WTC11 (cell line): ENCODE results near the gene TMEM38A. TPM values are rescaled to one million over a fixed set of nuclear protein-coding genes. Genes with fewer than 3 reads are reported as not detected.

Experiments used
- ATAC-seq: fragments of 200-7000 bp; cut with Tn5 transposase; 2 replicates; pipeline ENCODE4 v1.10.0; 2021; ENCODE audit warnings: mild to moderate bottlenecking, moderate library complexity
- CTCF ChIA-PET: fragments of 300-600 bp; sonication (Branson Sonifier 250); formaldehyde crosslinking; loops from one replicate; lab custom pipeline; 2021; ENCODE audit warnings: antibody characterized with exemption; lab: Charles Lee
- POLR2A ChIA-PET: fragments of 350-600 bp; sonication (Branson Sonifier 250); formaldehyde crosslinking; loops from one replicate; lab custom pipeline; 2021; ENCODE audit warnings: antibody characterized with exemption; lab: Charles Lee
- DNase-seq: peaks from one replicate; pipeline ENCODE4 v3.0.0; 2021; ENCODE audit warnings: low spot score
- H3K27ac Mint-ChIP-seq: 2 replicates; pipeline ENCODE4 v1.8.0; 2021; ENCODE audit warnings: mixed read lengths
- H3K27me3 Mint-ChIP-seq: 2 replicates; pipeline ENCODE4 v1.8.0; 2021; ENCODE audit warnings: low read depth, mild to moderate bottlenecking, moderate library complexity, mixed read lengths
- H3K36me3 Mint-ChIP-seq: 2 replicates; pipeline ENCODE4 v1.8.0; 2021; ENCODE audit warnings: mixed read lengths
- H3K4me1 Mint-ChIP-seq: 2 replicates; pipeline ENCODE4 v1.8.0; 2022; ENCODE audit warnings: mixed read lengths
- H3K4me3 Mint-ChIP-seq: 2 replicates; pipeline ENCODE4 v1.8.0; 2021; ENCODE audit warnings: mild to moderate bottlenecking, moderate library complexity, mixed read lengths
- H3K9me3 Mint-ChIP-seq: 2 replicates; pipeline ENCODE4 v1.8.0; 2021; ENCODE audit warnings: mixed read lengths
- ELF4 ChIP-seq: sonication (generic); formaldehyde crosslinking; IDR thresholded peaks from 2 replicates; pipeline ENCODE4 v1.8.1; 2022; ENCODE audit warnings: low read depth, mild to moderate bottlenecking, moderate library complexity, missing genetic modification reagents
- JUN ChIP-seq: sonication (generic); formaldehyde crosslinking; IDR thresholded peaks from 2 replicates; pipeline ENCODE4 v1.8.0; 2023; ENCODE audit warnings: mild to moderate bottlenecking, missing genetic modification reagents
- KAT7 ChIP-seq: sonication (generic); formaldehyde crosslinking; IDR thresholded peaks from 2 replicates; pipeline ENCODE4 v1.8.1; 2023; ENCODE audit warnings: missing genetic modification reagents, mild to moderate bottlenecking, borderline replicate concordance
- NFYB ChIP-seq: sonication (generic); formaldehyde crosslinking; conservative IDR thresholded peaks from 2 replicates; pipeline ENCODE4 v1.8.0; 2022; ENCODE audit warnings: low read depth, missing genetic modification reagents
- NR2C2 ChIP-seq: sonication (generic); formaldehyde crosslinking; IDR thresholded peaks from 2 replicates; pipeline ENCODE4 v1.8.0; 2022; ENCODE audit warnings: mild to moderate bottlenecking, missing genetic modification reagents
- OVOL2 ChIP-seq: fragments of 250-450 bp; sonication (Bioruptor Pico); IDR thresholded peaks from 2 replicates; pipeline ENCODE4 v1.9.0; 2021; ENCODE audit warnings: mild to moderate bottlenecking, borderline replicate concordance
- SP1 ChIP-seq: sonication (generic); formaldehyde crosslinking; conservative IDR thresholded peaks from 2 replicates; pipeline ENCODE4 v1.8.1; 2022; ENCODE audit warnings: missing genetic modification reagents
- TP53 ChIP-seq: sonication (generic); formaldehyde crosslinking; IDR thresholded peaks from 2 replicates; pipeline ENCODE4 v1.8.1; 2023; ENCODE audit warnings: mild to moderate bottlenecking, missing genetic modification reagents
- ZNF121 ChIP-seq: sonication (generic); formaldehyde crosslinking; IDR thresholded peaks from 2 replicates; pipeline ENCODE4 v1.8.0; 2023; ENCODE audit warnings: missing genetic modification reagents
- ZNF138 ChIP-seq: sonication (generic); formaldehyde crosslinking; conservative IDR thresholded peaks from 2 replicates; pipeline ENCODE4 v1.8.1; 2022; ENCODE audit warnings: mild to moderate bottlenecking, moderate library complexity, missing genetic modification reagents
- ZNF317 ChIP-seq: sonication (generic); formaldehyde crosslinking; IDR thresholded peaks from 2 replicates; pipeline ENCODE4 v1.8.1; 2023; ENCODE audit warnings: low read depth, mild to moderate bottlenecking, moderate library complexity, missing genetic modification reagents, borderline replicate concordance
- ZNF423 ChIP-seq: fragments of 250-450 bp; sonication (Bioruptor Pico); IDR thresholded peaks from 2 replicates; pipeline ENCODE4 v2.1.2; 2022; ENCODE audit warnings: mild to moderate bottlenecking, moderate library complexity
- ZNF425 ChIP-seq: fragments of 250-450 bp; sonication (Bioruptor Pico); conservative IDR thresholded peaks from 2 replicates; pipeline ENCODE4 v1.9.0; 2021; ENCODE audit warnings: mild to moderate bottlenecking
- total RNA-seq: library from RNA; stranded (reverse); gene quantifications from 3 replicates; pipeline ENCODE4 v1.2.3, GENCODE V29; 2021
- TF ChIP-seq, protein P1 (sequence below): fragments of 250-450 bp; sonication (Bioruptor Pico); IDR thresholded peaks from 2 replicates; pipeline ENCODE4 v1.8.0; 2021; ENCODE audit warnings: mild to moderate bottlenecking
- TF ChIP-seq, protein P2 (sequence below): sonication (generic); formaldehyde crosslinking; IDR thresholded peaks from 2 replicates; pipeline ENCODE4 v1.8.1; 2023; ENCODE audit warnings: mild to moderate bottlenecking, moderate library complexity, missing genetic modification reagents
- TF ChIP-seq, protein P3 (sequence below): sonication (generic); formaldehyde crosslinking; conservative IDR thresholded peaks from 2 replicates; pipeline ENCODE4 v1.8.1; 2023; ENCODE audit warnings: mild to moderate bottlenecking, low read depth, missing genetic modification reagents, moderate library complexity
- TF ChIP-seq, protein P4 (sequence below): sonication (generic); formaldehyde crosslinking; IDR thresholded peaks from 2 replicates; pipeline ENCODE4 v1.8.1; 2022; ENCODE audit warnings: mild to moderate bottlenecking, moderate library complexity, missing genetic modification reagents
- TF ChIP-seq, protein P5 (sequence below): sonication (generic); formaldehyde crosslinking; IDR thresholded peaks from 2 replicates; pipeline ENCODE4 v1.8.0; 2022; ENCODE audit warnings: missing genetic modification reagents
- TF ChIP-seq, protein P6 (sequence below): sonication (generic); formaldehyde crosslinking; IDR thresholded peaks from 2 replicates; pipeline ENCODE4 v1.8.0; 2022; ENCODE audit warnings: mild to moderate bottlenecking, missing genetic modification reagents

The TMEM38A gene
- total RNA-seq, 1 experiment from 2014 or later: 9.5 TPM

GRCh38 chr19:16613841-16614240 is 47.1 kb upstream of the TMEM38A start (continued):
- TF ChIP-seq KAT7 (CRISPR knock-in tag) (no peak), ZNF121 (CRISPR knock-in tag) (no peak), ELF4 (CRISPR knock-in tag) (no peak), ZNF425 (no peak)
- TF ChIP-seq, protein P1, sequence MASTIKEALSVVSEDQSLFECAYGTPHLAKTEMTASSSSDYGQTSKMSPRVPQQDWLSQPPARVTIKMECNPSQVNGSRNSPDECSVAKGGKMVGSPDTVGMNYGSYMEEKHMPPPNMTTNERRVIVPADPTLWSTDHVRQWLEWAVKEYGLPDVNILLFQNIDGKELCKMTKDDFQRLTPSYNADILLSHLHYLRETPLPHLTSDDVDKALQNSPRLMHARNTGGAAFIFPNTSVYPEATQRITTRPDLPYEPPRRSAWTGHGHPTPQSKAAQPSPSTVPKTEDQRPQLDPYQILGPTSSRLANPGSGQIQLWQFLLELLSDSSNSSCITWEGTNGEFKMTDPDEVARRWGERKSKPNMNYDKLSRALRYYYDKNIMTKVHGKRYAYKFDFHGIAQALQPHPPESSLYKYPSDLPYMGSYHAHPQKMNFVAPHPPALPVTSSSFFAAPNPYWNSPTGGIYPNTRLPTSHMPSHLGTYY (CRISPR knock-in tag): no peak

- ChIA-PET CTCF (interaction anchor here (1.0 kb wide), 1 partner anchor 87 kb away, joined by 3 read pairs; no protein-coding TSS in a partner anchor), POLR2A (no interaction called here)
- no peaks in the 10 kb centered on the region for H3K27me3 Mint-ChIP-seq
- no peak overlapping the region for H3K4me3 Mint-ChIP-seq
- TF ChIP-seq JUN (CRISPR knock-in tag) (no peak), ZNF138 (CRISPR knock-in tag) (no peak), OVOL2 (no peak), ZNF317 (CRISPR knock-in tag) (no peak), NR2C2 (CRISPR knock-in tag) (no peak), ZNF423 (CRISPR knock-in tag) (no peak)
- TF ChIP-seq, protein P2, sequence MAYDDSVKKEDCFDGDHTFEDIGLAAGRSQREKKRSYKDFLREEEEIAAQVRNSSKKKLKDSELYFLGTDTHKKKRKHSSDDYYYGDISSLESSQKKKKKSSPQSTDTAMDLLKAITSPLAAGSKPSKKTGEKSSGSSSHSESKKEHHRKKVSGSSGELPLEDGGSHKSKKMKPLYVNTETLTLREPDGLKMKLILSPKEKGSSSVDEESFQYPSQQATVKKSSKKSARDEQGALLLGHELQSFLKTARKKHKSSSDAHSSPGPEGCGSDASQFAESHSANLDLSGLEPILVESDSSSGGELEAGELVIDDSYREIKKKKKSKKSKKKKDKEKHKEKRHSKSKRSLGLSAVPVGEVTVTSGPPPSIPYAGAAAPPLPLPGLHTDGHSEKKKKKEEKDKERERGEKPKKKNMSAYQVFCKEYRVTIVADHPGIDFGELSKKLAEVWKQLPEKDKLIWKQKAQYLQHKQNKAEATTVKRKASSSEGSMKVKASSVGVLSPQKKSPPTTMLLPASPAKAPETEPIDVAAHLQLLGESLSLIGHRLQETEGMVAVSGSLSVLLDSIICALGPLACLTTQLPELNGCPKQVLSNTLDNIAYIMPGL (CRISPR knock-in tag): no peak
- TF ChIP-seq, protein P3, sequence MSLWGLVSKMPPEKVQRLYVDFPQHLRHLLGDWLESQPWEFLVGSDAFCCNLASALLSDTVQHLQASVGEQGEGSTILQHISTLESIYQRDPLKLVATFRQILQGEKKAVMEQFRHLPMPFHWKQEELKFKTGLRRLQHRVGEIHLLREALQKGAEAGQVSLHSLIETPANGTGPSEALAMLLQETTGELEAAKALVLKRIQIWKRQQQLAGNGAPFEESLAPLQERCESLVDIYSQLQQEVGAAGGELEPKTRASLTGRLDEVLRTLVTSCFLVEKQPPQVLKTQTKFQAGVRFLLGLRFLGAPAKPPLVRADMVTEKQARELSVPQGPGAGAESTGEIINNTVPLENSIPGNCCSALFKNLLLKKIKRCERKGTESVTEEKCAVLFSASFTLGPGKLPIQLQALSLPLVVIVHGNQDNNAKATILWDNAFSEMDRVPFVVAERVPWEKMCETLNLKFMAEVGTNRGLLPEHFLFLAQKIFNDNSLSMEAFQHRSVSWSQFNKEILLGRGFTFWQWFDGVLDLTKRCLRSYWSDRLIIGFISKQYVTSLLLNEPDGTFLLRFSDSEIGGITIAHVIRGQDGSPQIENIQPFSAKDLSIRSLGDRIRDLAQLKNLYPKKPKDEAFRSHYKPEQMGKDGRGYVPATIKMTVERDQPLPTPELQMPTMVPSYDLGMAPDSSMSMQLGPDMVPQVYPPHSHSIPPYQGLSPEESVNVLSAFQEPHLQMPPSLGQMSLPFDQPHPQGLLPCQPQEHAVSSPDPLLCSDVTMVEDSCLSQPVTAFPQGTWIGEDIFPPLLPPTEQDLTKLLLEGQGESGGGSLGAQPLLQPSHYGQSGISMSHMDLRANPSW: no peak
- TF ChIP-seq, protein P4, sequence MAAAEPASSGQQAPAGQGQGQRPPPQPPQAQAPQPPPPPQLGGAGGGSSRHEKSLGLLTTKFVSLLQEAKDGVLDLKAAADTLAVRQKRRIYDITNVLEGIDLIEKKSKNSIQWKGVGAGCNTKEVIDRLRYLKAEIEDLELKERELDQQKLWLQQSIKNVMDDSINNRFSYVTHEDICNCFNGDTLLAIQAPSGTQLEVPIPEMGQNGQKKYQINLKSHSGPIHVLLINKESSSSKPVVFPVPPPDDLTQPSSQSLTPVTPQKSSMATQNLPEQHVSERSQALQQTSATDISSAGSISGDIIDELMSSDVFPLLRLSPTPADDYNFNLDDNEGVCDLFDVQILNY (CRISPR knock-in tag): no peak
- no peaks in the 10 kb centered on the region for H3K36me3 Mint-ChIP-seq
- H3K4me1 Mint-ChIP-seq: peaks cover 39% of the 10 kb centered on the region
- H3K27ac Mint-ChIP-seq: peak overlapping the region; percentile 68
- DNase-seq (no peak), ATAC-seq (no peak)
- no peaks in the 10 kb centered on the region for H3K9me3 Mint-ChIP-seq
These were observed 46.0 kb upstream of the TMEM38A start for GRCh38 chr19:16614941-16615340.

GRCh38 chr19:16615808-16616207 is 45.1 kb upstream of the TMEM38A start:
- ChIA-PET POLR2A (no interaction called here), CTCF (interaction anchor here (1.0 kb wide), 1 partner anchor 88 kb away, joined by 3 read pairs; no protein-coding TSS in a partner anchor)
- DNase-seq (no peak), ATAC-seq (peak; percentile 84)
- Mint-ChIP-seq H3K4me3 (no peak overlapping the region), H3K4me1 (peaks cover 39% of the 10 kb centered on the region), H3K36me3 (no peaks in the 10 kb centered on the region), H3K27me3 (no peaks in the 10 kb centered on the region), H3K27ac (no peak overlapping the region), H3K9me3 (no peaks in the 10 kb centered on the region)
- TF ChIP-seq, protein P2 (CRISPR knock-in tag): no peak
- TF ChIP-seq NFYB (CRISPR knock-in tag): peak; percentile 55
- TF ChIP-seq, protein P5, sequence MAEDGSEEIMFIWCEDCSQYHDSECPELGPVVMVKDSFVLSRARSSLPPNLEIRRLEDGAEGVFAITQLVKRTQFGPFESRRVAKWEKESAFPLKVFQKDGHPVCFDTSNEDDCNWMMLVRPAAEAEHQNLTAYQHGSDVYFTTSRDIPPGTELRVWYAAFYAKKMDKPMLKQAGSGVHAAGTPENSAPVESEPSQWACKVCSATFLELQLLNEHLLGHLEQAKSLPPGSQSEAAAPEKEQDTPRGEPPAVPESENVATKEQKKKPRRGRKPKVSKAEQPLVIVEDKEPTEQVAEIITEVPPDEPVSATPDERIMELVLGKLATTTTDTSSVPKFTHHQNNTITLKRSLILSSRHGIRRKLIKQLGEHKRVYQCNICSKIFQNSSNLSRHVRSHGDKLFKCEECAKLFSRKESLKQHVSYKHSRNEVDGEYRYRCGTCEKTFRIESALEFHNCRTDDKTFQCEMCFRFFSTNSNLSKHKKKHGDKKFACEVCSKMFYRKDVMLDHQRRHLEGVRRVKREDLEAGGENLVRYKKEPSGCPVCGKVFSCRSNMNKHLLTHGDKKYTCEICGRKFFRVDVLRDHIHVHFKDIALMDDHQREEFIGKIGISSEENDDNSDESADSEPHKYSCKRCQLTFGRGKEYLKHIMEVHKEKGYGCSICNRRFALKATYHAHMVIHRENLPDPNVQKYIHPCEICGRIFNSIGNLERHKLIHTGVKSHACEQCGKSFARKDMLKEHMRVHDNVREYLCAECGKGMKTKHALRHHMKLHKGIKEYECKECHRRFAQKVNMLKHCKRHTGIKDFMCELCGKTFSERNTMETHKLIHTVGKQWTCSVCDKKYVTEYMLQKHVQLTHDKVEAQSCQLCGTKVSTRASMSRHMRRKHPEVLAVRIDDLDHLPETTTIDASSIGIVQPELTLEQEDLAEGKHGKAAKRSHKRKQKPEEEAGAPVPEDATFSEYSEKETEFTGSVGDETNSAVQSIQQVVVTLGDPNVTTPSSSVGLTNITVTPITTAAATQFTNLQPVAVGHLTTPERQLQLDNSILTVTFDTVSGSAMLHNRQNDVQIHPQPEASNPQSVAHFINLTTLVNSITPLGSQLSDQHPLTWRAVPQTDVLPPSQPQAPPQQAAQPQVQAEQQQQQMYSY (CRISPR knock-in tag): no peak
- no peak for TF ChIP-seq SP1 (CRISPR knock-in tag)
- TF ChIP-seq, protein P6, sequence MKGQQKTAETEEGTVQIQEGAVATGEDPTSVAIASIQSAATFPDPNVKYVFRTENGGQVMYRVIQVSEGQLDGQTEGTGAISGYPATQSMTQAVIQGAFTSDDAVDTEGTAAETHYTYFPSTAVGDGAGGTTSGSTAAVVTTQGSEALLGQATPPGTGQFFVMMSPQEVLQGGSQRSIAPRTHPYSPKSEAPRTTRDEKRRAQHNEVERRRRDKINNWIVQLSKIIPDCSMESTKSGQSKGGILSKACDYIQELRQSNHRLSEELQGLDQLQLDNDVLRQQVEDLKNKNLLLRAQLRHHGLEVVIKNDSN (CRISPR knock-in tag): no peak
- TF ChIP-seq TP53 (CRISPR knock-in tag): no peak
- TF ChIP-seq, all 79 proteins: peak for 1
